HepG2 (cell line): ENCODE results near the gene SNAI3. TPM values are rescaled to one million over a fixed set of nuclear protein-coding genes. Genes with fewer than 3 reads are reported as not detected.

Source experiments
- ATAC-seq: fragments of 200-7000 bp; cut with Tn5 transposase; 3 replicates; pipeline ENCODE4 v1.9.1; 2020; ENCODE audit warnings: mild to moderate bottlenecking, moderate library complexity
- BruUV-seq: library from RNA; stranded (reverse); fragments of 400-500 nt; replicated peaks from 2 replicates; lab custom pipeline; 2021; lab: Mats Ljungman, UMichigan
- CTCF ChIA-PET: fragments of 300-600 bp; formaldehyde crosslinking; extraction: SDS; loops from one replicate; lab custom pipeline; 2021; ENCODE audit warnings: low total read pairs, inconsistent platforms, low intra/inter-chr PET ratio; lab: Yijun Ruan, JAX
- POLR2A ChIA-PET: fragments of 350-600 bp; sonication (Branson Sonifier 250); formaldehyde crosslinking; loops from one replicate; lab custom pipeline; 2020; ENCODE audit warnings: antibody characterized with exemption, inconsistent platforms; lab: Yijun Ruan, JAX
- DNase-seq: peaks from one replicate; pipeline ENCODE4 v3.0.0-alpha.2; 2015; ENCODE audit warnings: low spot score
- FAIRE-seq: peaks from 3 replicates; lab custom pipeline; 2011; peaks lifted over from hg19 to GRCh38; lab: Jason Lieb, UNC
- H2AFZ ChIP-seq: one replicate; pipeline ENCODE4 v1.6.1; 2011; ENCODE audit warnings: low read length, inconsistent platforms
- H3K27ac ChIP-seq: fragments of 300-600 bp; 3 replicates; pipeline ENCODE4 v1.8.0; 2011; ENCODE audit warnings: mixed run types, mild to moderate bottlenecking, mixed read lengths, low read length, inconsistent platforms; ENCODE audit not compliant: insufficient read depth; ENCODE audit errors: extremely low read length
- H3K27me3 ChIP-seq, 2 experiments: fragments of 200-600 bp in 1 of 2; 2 replicates in 1 of 2; 3 replicates in 1 of 2; pipeline versions ENCODE4 v1.6.0 to v1.8.0; 2011; ENCODE audit warnings: low read length in 2 of 2, mild to moderate bottlenecking in 2 of 2, moderate library complexity in 2 of 2, inconsistent platforms in 1 of 2; ENCODE audit not compliant: insufficient read depth in 2 of 2, control insufficient read depth in 1 of 2
- H3K36me3 ChIP-seq, 2 experiments: fragments of 200-600 bp in 1 of 2; replicated peaks in 1 of 2; 2 replicates in 1 of 2; 3 replicates in 1 of 2; pipeline versions ENCODE4 v1.5.1 to v1.8.0; 2011; ENCODE audit warnings: low read length in 2 of 2, inconsistent platforms in 1 of 2; ENCODE audit not compliant: insufficient read depth in 2 of 2, control insufficient read depth in 1 of 2
- H3K4me1 ChIP-seq: 2 replicates; pipeline ENCODE4 v1.5.1; 2012; ENCODE audit warnings: low read length, inconsistent platforms; ENCODE audit not compliant: insufficient read depth
- H3K4me2 ChIP-seq: 2 replicates; pipeline ENCODE4 v1.6.0; 2011; ENCODE audit warnings: low read depth, low read length, inconsistent platforms
- H3K4me3 ChIP-seq, 3 experiments: fragments of 200-600 bp in 1 of 3; sonication (generic), shearing (Covaris generic) in 1 of 3; replicated peaks in 1 of 3; 2 replicates each; pipeline ENCODE4 v1.5.1; 2011 to 2016; ENCODE audit warnings: low read length in 3 of 3, inconsistent platforms in 2 of 3, low read depth in 2 of 3, mild to moderate bottlenecking in 2 of 3, control low read depth in 1 of 3, mixed read lengths in 1 of 3; ENCODE audit not compliant: insufficient read depth in 1 of 3
- H3K79me2 ChIP-seq: one replicate; pipeline ENCODE4 v1.6.1; 2011; ENCODE audit warnings: low read length, inconsistent platforms; ENCODE audit not compliant: insufficient read depth
- H3K9ac ChIP-seq: 2 replicates; pipeline ENCODE4 v1.6.0; 2011; ENCODE audit warnings: mild to moderate bottlenecking, low read depth, low read length, inconsistent platforms; ENCODE audit not compliant: insufficient read depth
- H3K9me3 ChIP-seq: 2 replicates; pipeline ENCODE4 v1.5.1; 2012; ENCODE audit warnings: mild to moderate bottlenecking, low read length
- H4K20me1 ChIP-seq: 2 replicates; pipeline ENCODE4 v1.6.0; 2011; ENCODE audit warnings: inconsistent platforms, mild to moderate bottlenecking, low read length, moderate library complexity; ENCODE audit not compliant: insufficient read depth
- ETS1 ChIP-seq: sonication (generic); formaldehyde crosslinking; IDR thresholded peaks from 2 replicates; pipeline ENCODE4 v1.4.0; 2020; ENCODE audit warnings: missing genetic modification reagents
- MEF2D ChIP-seq: sonication (generic); formaldehyde crosslinking; IDR thresholded peaks from 2 replicates; pipeline ENCODE4 v1.5.1; 2020; ENCODE audit warnings: mild to moderate bottlenecking, missing genetic modification reagents
- SIX1 ChIP-seq: sonication (generic); formaldehyde crosslinking; IDR thresholded peaks from 2 replicates; pipeline ENCODE4 v1.4.0; 2020; ENCODE audit warnings: missing genetic modification reagents, borderline replicate concordance
- ZEB1 ChIP-seq: IDR thresholded peaks from 2 replicates; pipeline ENCODE4 v1.6.1; 2012; ENCODE audit warnings: mild to moderate bottlenecking, low read depth, inconsistent platforms; ENCODE audit not compliant: insufficient replicate concordance
- ZNF18 ChIP-seq: sonication (generic); formaldehyde crosslinking; IDR thresholded peaks from 2 replicates; pipeline ENCODE4 v1.8.0; 2022; ENCODE audit warnings: mild to moderate bottlenecking, missing genetic modification reagents; ENCODE audit not compliant: insufficient replicate concordance
- ZNF331 ChIP-seq: sonication (generic); formaldehyde crosslinking; IDR thresholded peaks from 2 replicates; pipeline ENCODE4 v1.4.0; 2020; ENCODE audit warnings: missing genetic modification reagents
- ZNF678 ChIP-seq: sonication (generic); formaldehyde crosslinking; IDR thresholded peaks from 2 replicates; pipeline ENCODE4 v1.4.0; 2020; ENCODE audit warnings: mild to moderate bottlenecking, missing genetic modification reagents
- ZNF720 ChIP-seq: sonication (generic); formaldehyde crosslinking; IDR thresholded peaks from 2 replicates; pipeline ENCODE4 v1.4.0; 2020; ENCODE audit warnings: missing genetic modification reagents
- ZNF780A ChIP-seq: sonication (generic); formaldehyde crosslinking; IDR thresholded peaks from 2 replicates; pipeline ENCODE4 v1.8.0; 2022; ENCODE audit warnings: mild to moderate bottlenecking, missing genetic modification reagents, moderate library complexity
- ZNF883 ChIP-seq: sonication (generic); formaldehyde crosslinking; IDR thresholded peaks from 2 replicates; pipeline ENCODE4 v1.5.1; 2020; ENCODE audit warnings: mild to moderate bottlenecking, missing genetic modification reagents; ENCODE audit errors: not compliant biosample characterization
- WGBS: methylation state at CpG from one replicate; pipeline ENCODE4 v1.1.6; 2017; ENCODE audit warnings: low lambda C conversion rate; 5-methylcytosine and 5-hydroxymethylcytosine counted together
- in situ Hi-C: cut with HindIII; loops from 2 replicates; pipeline ENCODE4 v1.10.0; 2017; ENCODE audit warnings: low pct_unique_long_range_greater_than_20kb; ENCODE audit not compliant: extremely low pct_ligation_motif_present
- intact Hi-C: fragments of 100-400 bp; cut with micrococcal nuclease; formaldehyde crosslinking; loops from one replicate; pipeline ENCODE4 v1.10.0; 2022; ENCODE audit not compliant: unreplicated experiment
- polyA plus RNA-seq, 8 experiments: library from polyadenylated mRNA; depleted of rRNA in 3 of 8; stranded (reverse) in 7 of 8; unstranded in 1 of 8; fragments of >200 nt; fragmentation: Illumina TruSeq in 4 of 8; extraction: Trizol in 4 of 8; gene quantifications; 2 replicates each; pipeline versions ENCODE4 v1.2.1 to v1.2.3, GENCODE V29; 2011 to 2016; ENCODE audit warnings: low read depth in 4 of 8, missing spikeins in 1 of 8, mixed read lengths in 1 of 8; ENCODE audit not compliant: insufficient read depth in 1 of 8
- total RNA-seq, 5 experiments: library from RNA; depleted of rRNA; stranded (reverse); fragments of >200 nt; fragmentation: Illumina TruSeq; extraction: Trizol; gene quantifications; 2 replicates each; pipeline ENCODE4 v1.2.3, GENCODE V29; 2016; ENCODE audit warnings: low read depth in 1 of 5
- TF ChIP-seq, protein P1 (sequence below): sonication (generic); formaldehyde crosslinking; IDR thresholded peaks from 2 replicates; pipeline ENCODE4 v1.5.1; 2020; ENCODE audit warnings: mild to moderate bottlenecking, missing genetic modification reagents, moderate library complexity
- TF ChIP-seq, protein P2 (sequence below): sonication (generic); formaldehyde crosslinking; IDR thresholded peaks from 2 replicates; pipeline ENCODE4 v1.4.0; 2020; ENCODE audit warnings: mild to moderate bottlenecking, missing genetic modification reagents
- TF ChIP-seq, protein P3 (sequence below): sonication (generic); formaldehyde crosslinking; IDR thresholded peaks from 2 replicates; pipeline ENCODE4 v1.5.0; 2020; ENCODE audit warnings: missing genetic modification reagents

SNAI3 gene
- total and polyA plus RNA-seq, 2 of the 13 experiments (the other 11 are each of a cell fraction or from before 2014, with no cell fraction given) = 0.09 to 0.18 TPM

GRCh38 chr16:88656291-88656980 lies 29.9 kb downstream of the SNAI3 start:
- no peak overlapping the region for H3K4me3 ChIP-seq
- peaks cover 13 to 56% of the 10 kb centered on the region in 2 experiments for H3K36me3 ChIP-seq
- H4K20me1 ChIP-seq = peaks cover 33% of the 10 kb centered on the region
- peaks cover 39% of the 10 kb centered on the region for H3K4me1 ChIP-seq
- FAIRE-seq (no peak), ATAC-seq (no peak), DNase-seq (no peak)
- no peaks in the 10 kb centered on the region for H3K27me3 ChIP-seq
- CTCF ChIA-PET = no interaction called here
- no peaks in the 10 kb centered on the region for H3K9me3 ChIP-seq
- H2AFZ ChIP-seq = no peak overlapping the region
- no TSS peak for BruUV-seq
- H3K4me2 ChIP-seq = no peak overlapping the region
- POLR2A ChIA-PET = no interaction called here
- intact Hi-C loops = no loop called here
- H3K79me2 ChIP-seq = peaks cover 46% of the 10 kb centered on the region
- WGBS = 88% methylated on average over 23 of the region's 25 CpGs
- no peak overlapping the region for H3K9ac ChIP-seq
- in situ Hi-C loops = no loop called here
- H3K27ac ChIP-seq = no peak overlapping the region
- TF ChIP-seq ZNF678 (CRISPR knock-in tag) (no peak), ZNF883 (CRISPR knock-in tag) (peak; percentile 44), ETS1 (CRISPR knock-in tag) (no peak), ZEB1 (no peak), ZNF780A (CRISPR knock-in tag) (no peak), ZNF720 (CRISPR knock-in tag) (no peak), ZNF331 (CRISPR knock-in tag) (no peak), SIX1 (no peak), MEF2D (CRISPR knock-in tag) (no peak), ZNF18 (CRISPR knock-in tag) (no peak)
- TF ChIP-seq, protein P1, sequence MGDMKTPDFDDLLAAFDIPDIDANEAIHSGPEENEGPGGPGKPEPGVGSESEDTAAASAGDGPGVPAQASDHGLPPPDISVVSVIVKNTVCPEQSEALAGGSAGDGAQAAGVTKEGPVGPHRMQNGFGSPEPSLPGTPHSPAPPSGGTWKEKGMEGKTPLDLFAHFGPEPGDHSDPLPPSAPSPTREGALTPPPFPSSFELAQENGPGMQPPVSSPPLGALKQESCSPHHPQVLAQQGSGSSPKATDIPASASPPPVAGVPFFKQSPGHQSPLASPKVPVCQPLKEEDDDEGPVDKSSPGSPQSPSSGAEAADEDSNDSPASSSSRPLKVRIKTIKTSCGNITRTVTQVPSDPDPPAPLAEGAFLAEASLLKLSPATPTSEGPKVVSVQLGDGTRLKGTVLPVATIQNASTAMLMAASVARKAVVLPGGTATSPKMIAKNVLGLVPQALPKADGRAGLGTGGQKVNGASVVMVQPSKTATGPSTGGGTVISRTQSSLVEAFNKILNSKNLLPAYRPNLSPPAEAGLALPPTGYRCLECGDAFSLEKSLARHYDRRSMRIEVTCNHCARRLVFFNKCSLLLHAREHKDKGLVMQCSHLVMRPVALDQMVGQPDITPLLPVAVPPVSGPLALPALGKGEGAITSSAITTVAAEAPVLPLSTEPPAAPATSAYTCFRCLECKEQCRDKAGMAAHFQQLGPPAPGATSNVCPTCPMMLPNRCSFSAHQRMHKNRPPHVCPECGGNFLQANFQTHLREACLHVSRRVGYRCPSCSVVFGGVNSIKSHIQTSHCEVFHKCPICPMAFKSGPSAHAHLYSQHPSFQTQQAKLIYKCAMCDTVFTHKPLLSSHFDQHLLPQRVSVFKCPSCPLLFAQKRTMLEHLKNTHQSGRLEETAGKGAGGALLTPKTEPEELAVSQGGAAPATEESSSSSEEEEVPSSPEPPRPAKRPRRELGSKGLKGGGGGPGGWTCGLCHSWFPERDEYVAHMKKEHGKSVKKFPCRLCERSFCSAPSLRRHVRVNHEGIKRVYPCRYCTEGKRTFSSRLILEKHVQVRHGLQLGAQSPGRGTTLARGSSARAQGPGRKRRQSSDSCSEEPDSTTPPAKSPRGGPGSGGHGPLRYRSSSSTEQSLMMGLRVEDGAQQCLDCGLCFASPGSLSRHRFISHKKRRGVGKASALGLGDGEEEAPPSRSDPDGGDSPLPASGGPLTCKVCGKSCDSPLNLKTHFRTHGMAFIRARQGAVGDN (CRISPR knock-in tag) = peak; percentile 5; the same call in 1 of the 2 replicates
- TF ChIP-seq, protein P2, sequence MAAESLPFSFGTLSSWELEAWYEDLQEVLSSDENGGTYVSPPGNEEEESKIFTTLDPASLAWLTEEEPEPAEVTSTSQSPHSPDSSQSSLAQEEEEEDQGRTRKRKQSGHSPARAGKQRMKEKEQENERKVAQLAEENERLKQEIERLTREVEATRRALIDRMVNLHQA (CRISPR knock-in tag) = no peak
- TF ChIP-seq, protein P3, sequence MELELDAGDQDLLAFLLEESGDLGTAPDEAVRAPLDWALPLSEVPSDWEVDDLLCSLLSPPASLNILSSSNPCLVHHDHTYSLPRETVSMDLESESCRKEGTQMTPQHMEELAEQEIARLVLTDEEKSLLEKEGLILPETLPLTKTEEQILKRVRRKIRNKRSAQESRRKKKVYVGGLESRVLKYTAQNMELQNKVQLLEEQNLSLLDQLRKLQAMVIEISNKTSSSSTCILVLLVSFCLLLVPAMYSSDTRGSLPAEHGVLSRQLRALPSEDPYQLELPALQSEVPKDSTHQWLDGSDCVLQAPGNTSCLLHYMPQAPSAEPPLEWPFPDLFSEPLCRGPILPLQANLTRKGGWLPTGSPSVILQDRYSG (CRISPR knock-in tag) = no peak
